HCT116 (cell line): ENCODE measurements around the gene ARPC1B. TPM values are rescaled to one million over a fixed set of nuclear protein-coding genes. Genes with fewer than 3 reads are reported as not detected.

Source experiments
- ATAC-seq: fragments of 200-7000 bp; cut with Tn5 transposase; 2 replicates; pipeline ENCODE4 v1.9.1; 2020; ENCODE audit warnings: mild to moderate bottlenecking, moderate library complexity
- BruUV-seq: library from RNA; stranded (reverse); fragments of 400-500 nt; replicated peaks from 2 replicates; lab custom pipeline; 2021; lab: Mats Ljungman, UMichigan
- CTCF ChIA-PET: fragments of 300-600 bp; sonication (Branson Sonifier 250); formaldehyde crosslinking; loops from one replicate; lab custom pipeline; 2021; ENCODE audit warnings: antibody characterized with exemption; lab: Charles Lee
- POLR2A ChIA-PET: fragments of 300-600, 350-600 bp; sonication (Branson Sonifier 250); formaldehyde crosslinking; loops from one replicate; lab custom pipeline; 2021; ENCODE audit warnings: antibody characterized with exemption; lab: Charles Lee
- RAD21 ChIA-PET, 2 experiments: fragments of 300-600 bp; sonication (Branson Sonifier 250); formaldehyde crosslinking; loops; one replicate each; lab custom pipeline; 2023; ENCODE audit warnings: low total read pairs in 2 of 2; ENCODE audit not compliant: uncharacterized antibody in 2 of 2, unreplicated experiment in 2 of 2, low non-redundant PET in 1 of 2; lab: Charles Lee
- DNase-seq: peaks from one replicate; pipeline ENCODE4 v3.0.0-alpha.2; 2010; ENCODE audit warnings: low read depth, low spot score
- H2AFZ ChIP-seq: fragments of 200-600 bp; shearing (Covaris generic), sonication (generic); 2 replicates; pipeline ENCODE4 v1.6.1; 2017; ENCODE audit warnings: low read depth, mixed run types, mixed read lengths, antibody characterized with exemption, low read length; ENCODE audit not compliant: poor library complexity, severe bottlenecking
- H3K27ac ChIP-seq: 2 replicates; pipeline ENCODE4 v1.5.1; 2012; ENCODE audit warnings: low read depth, low read length
- H3K27me3 ChIP-seq: fragments of 200-600 bp; sonication (generic); 2 replicates; pipeline ENCODE4 v1.6.1; 2016; ENCODE audit warnings: mixed run types, low read length, mixed read lengths; ENCODE audit not compliant: insufficient read depth
- H3K36me3 ChIP-seq, 2 experiments: fragments of 200-500 bp in 1 of 2; fragments of 200-600 bp in 1 of 2; sonication (Bioruptor generic) in 1 of 2; sonication (generic) in 1 of 2; 2 replicates each; pipeline versions ENCODE4 v1.5.1 to v1.6.1; 2014 to 2016; ENCODE audit warnings: low read length in 2 of 2, inconsistent platforms in 1 of 2, mixed read lengths in 1 of 2, mixed run types in 1 of 2; ENCODE audit not compliant: insufficient read depth in 2 of 2, control insufficient read depth in 1 of 2
- H3K4me1 ChIP-seq, 2 experiments: fragments of 200-600 bp in 1 of 2; sonication (generic) in 1 of 2; 2 replicates each; pipeline versions ENCODE4 v1.5.1 to v1.6.1; 2012 to 2017; ENCODE audit warnings: low read length in 2 of 2, inconsistent platforms in 1 of 2, mild to moderate bottlenecking in 1 of 2, mixed read lengths in 1 of 2, mixed run types in 1 of 2, moderate library complexity in 1 of 2; ENCODE audit not compliant: insufficient read depth in 2 of 2, control insufficient read depth in 1 of 2
- H3K4me2 ChIP-seq: fragments of 200-600 bp; sonication (generic); 2 replicates; pipeline ENCODE4 v1.6.1; 2017; ENCODE audit warnings: mixed run types, low read length, mixed read lengths
- H3K4me3 ChIP-seq, 2 experiments: fragments of 200-600 bp in 1 of 2; sonication (generic) in 1 of 2; replicated peaks in 1 of 2; 2 replicates each; pipeline ENCODE4 v1.5.1; 2011 to 2016; ENCODE audit warnings: low read length in 2 of 2, control low read depth in 1 of 2, low read depth in 1 of 2, mild to moderate bottlenecking in 1 of 2, mixed read lengths in 1 of 2, mixed run types in 1 of 2
- H3K79me2 ChIP-seq: fragments of 200-600 bp; sonication (generic); 2 replicates; pipeline ENCODE4 v1.6.1; 2017; ENCODE audit warnings: mild to moderate bottlenecking, mixed run types, low read length, moderate library complexity, mixed read lengths; ENCODE audit not compliant: insufficient read depth
- H3K9ac ChIP-seq: fragments of 200-600 bp; sonication (generic); 2 replicates; pipeline ENCODE4 v1.6.1; 2016; ENCODE audit warnings: low read length, mixed read lengths
- H3K9me2 ChIP-seq: fragments of 200-600 bp; sonication (generic), shearing (Covaris generic); 2 replicates; pipeline ENCODE4 v1.6.1; 2017; ENCODE audit warnings: mixed run types, mild to moderate bottlenecking, moderate library complexity; ENCODE audit not compliant: insufficient read depth
- H3K9me3 ChIP-seq, 2 experiments: fragments of 200-500 bp in 1 of 2; fragments of 200-600 bp in 1 of 2; sonication (Bioruptor generic) in 1 of 2; sonication (generic) in 1 of 2; 2 replicates each; pipeline ENCODE4 v1.6.1; 2014 to 2017; ENCODE audit warnings: low read length in 2 of 2, mixed read lengths in 2 of 2, inconsistent platforms in 1 of 2, low read depth in 1 of 2, mild to moderate bottlenecking in 1 of 2, mixed run types in 1 of 2, moderate library complexity in 1 of 2; ENCODE audit not compliant: control insufficient read depth in 1 of 2, insufficient read depth in 1 of 2
- H4K20me1 ChIP-seq: fragments of 200-600 bp; sonication (generic), shearing (Covaris generic); 2 replicates; pipeline ENCODE4 v1.6.1; 2017; ENCODE audit warnings: mixed run types, mild to moderate bottlenecking, moderate library complexity; ENCODE audit not compliant: insufficient read depth
- CEBPB ChIP-seq: IDR thresholded peaks from 2 replicates; pipeline ENCODE4 v1.6.1; 2012; ENCODE audit warnings: low read depth
- EGR1 ChIP-seq: IDR thresholded peaks from 2 replicates; pipeline ENCODE4 v1.6.1; 2012; ENCODE audit warnings: low read depth
- ELF1 ChIP-seq: IDR thresholded peaks from 2 replicates; pipeline ENCODE4 v1.6.1; 2012; ENCODE audit warnings: low read depth, borderline replicate concordance
- EZH2 ChIP-seq: fragments of 200-600 bp; sonication (generic); IDR thresholded peaks from 2 replicates; pipeline ENCODE4 v1.6.1; 2017; ENCODE audit warnings: antibody characterized with exemption, mixed run types
- FOSL1 ChIP-seq: IDR thresholded peaks from 2 replicates; pipeline ENCODE4 v1.6.1; 2012; ENCODE audit warnings: low read depth
- POLR2AphosphoS5 ChIP-seq: IDR thresholded peaks from 2 replicates; pipeline ENCODE4 v1.6.1; 2011; ENCODE audit warnings: mild to moderate bottlenecking, low read depth, low read length, moderate library complexity
- SIN3A ChIP-seq: IDR thresholded peaks from 2 replicates; pipeline ENCODE4 v1.6.1; 2012; ENCODE audit warnings: low read depth
- SP1 ChIP-seq: IDR thresholded peaks from 2 replicates; pipeline ENCODE4 v1.6.1; 2012; ENCODE audit warnings: low read depth
- TCF7L2 ChIP-seq: IDR thresholded peaks from 2 replicates; pipeline ENCODE4 v1.7.0; 2011; ENCODE audit warnings: borderline replicate concordance, inconsistent platforms; ENCODE audit not compliant: insufficient read depth, insufficient read length; ENCODE audit errors: extremely low read depth
- YY1 ChIP-seq: IDR thresholded peaks from 2 replicates; pipeline ENCODE4 v1.6.1; 2011; ENCODE audit warnings: low read length, low read depth, moderate library complexity, mild to moderate bottlenecking; ENCODE audit not compliant: insufficient replicate concordance; ENCODE audit errors: extremely low read depth
- ZBTB33 ChIP-seq: IDR thresholded peaks from 2 replicates; pipeline ENCODE4 v1.6.1; 2011; ENCODE audit warnings: mild to moderate bottlenecking, low read length, moderate library complexity; ENCODE audit not compliant: insufficient replicate concordance; ENCODE audit errors: extremely low read depth
- ZNF274 ChIP-seq: fragments of 200-500 bp; sonication (Bioruptor generic); IDR thresholded peaks from 2 replicates; pipeline ENCODE4 v1.6.1; 2014; ENCODE audit warnings: mild to moderate bottlenecking, low read depth, low read length, inconsistent platforms
- intact Hi-C: fragments of 100-400 bp; cut with micrococcal nuclease; formaldehyde crosslinking; loops from 2 replicates; pipeline ENCODE4 v1.10.0; 2022
- total RNA-seq: library from RNA; stranded (reverse); gene quantifications from one replicate; pipeline ENCODE4 v1.2.1, GENCODE V29; 2021; ENCODE audit not compliant: unreplicated experiment
- TF ChIP-seq, protein P1 (sequence below): IDR thresholded peaks from 2 replicates; pipeline ENCODE4 v1.6.1; 2012; ENCODE audit warnings: low read depth

ARPC1B gene
- total RNA-seq, 1 experiment from 2014 or later, result 192 TPM

GRCh38 chr7:99403764-99404163 is 29.2 kb downstream of the ARPC1B start:
- Histone ChIP-seq H3K4me2 (no peak overlapping the region), H4K20me1 (no peaks in the 10 kb centered on the region; the same call in 1 of the 2 replicates), H3K27me3 (no peaks in the 10 kb centered on the region), H3K9me2 (no peaks in the 10 kb centered on the region), H3K4me1 (peaks cover 9 to 13% of the 10 kb centered on the region in 2 experiments; a peak in 3 of 4 replicates), H3K27ac (no peak overlapping the region), H3K9me3 (no peaks in the 10 kb centered on the region), H3K4me3 (no peak overlapping the region), H3K79me2 (peaks cover 74% of the 10 kb centered on the region), H3K36me3 (peaks cover 24 to 48% of the 10 kb centered on the region in 2 experiments), H3K9ac (no peak overlapping the region), H2AFZ (no peak overlapping the region)
- intact Hi-C loops, result no loop called here
- no peak for ATAC-seq
- BruUV-seq, result no TSS peak
- POLR2A ChIA-PET, result no interaction called here
- CTCF ChIA-PET, result no interaction called here
- TF ChIP-seq ZBTB33 (no peak), POLR2AphosphoS5 (no peak), SIN3A (no peak), ELF1 (no peak)
- no peak for DNase-seq
- RAD21 ChIA-PET, result no interaction called here

DNA sequence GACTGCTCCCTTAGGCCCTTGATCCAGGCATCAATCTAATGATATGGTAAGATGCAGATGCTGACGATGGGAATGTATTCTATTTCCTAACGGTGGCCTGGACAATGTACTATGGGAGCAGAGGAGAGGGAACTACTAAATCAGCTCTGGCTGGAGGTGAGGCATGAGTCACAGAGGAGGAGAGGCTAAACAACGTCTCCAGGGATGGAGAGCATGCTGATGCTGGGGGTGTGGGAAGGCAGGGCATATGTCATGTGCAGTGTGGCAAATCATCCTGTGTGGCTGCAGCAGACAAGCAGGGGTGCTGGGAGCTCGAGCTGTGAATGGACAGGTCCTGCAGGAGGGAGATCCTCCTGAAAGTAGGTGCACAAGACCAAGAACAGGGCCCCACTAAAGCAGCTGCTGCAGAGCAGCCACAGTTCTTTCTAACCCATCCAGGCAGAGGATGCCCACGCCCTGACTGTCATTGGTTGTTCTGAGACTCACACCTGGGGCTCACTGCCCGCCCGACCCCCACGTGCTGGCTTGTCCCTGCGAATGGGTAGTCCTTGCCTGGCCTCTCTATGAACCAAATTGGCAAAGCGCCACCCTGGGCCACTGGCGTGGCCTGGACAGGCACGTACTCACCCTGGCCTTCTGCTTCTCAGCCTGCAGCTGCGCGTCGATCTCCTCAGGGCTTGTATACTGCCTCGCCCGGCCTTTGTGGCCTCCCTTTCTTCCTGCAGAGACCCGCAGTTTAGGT is 29.9 kb downstream of the ARPC1B start:
- Histone ChIP-seq H3K9me3 (no peaks in the 10 kb centered on the region), H4K20me1 (no peaks in the 10 kb centered on the region; the same call in 1 of the 2 replicates), H3K9me2 (no peaks in the 10 kb centered on the region), H3K4me1 (peaks cover 9 to 13% of the 10 kb centered on the region in 2 experiments; a peak in 3 of 4 replicates), H3K27ac (no peak overlapping the region), H3K4me3 (no peak overlapping the region), H2AFZ (no peak overlapping the region), H3K27me3 (no peaks in the 10 kb centered on the region), H3K36me3 (peaks cover 24 to 48% of the 10 kb centered on the region in 2 experiments), H3K4me2 (no peak overlapping the region), H3K79me2 (peaks cover 80% of the 10 kb centered on the region), H3K9ac (no peak overlapping the region)
- RAD21 ChIA-PET, result no interaction called here
- DNase-seq (no peak), ATAC-seq (no peak)
- POLR2A ChIA-PET, result no interaction called here
- CTCF ChIA-PET, result no interaction called here
- no TSS peak for BruUV-seq
- intact Hi-C loops, result no loop called here
- TF ChIP-seq EGR1 (no peak), POLR2AphosphoS5 (no peak; the same call in 1 of the 2 replicates), YY1 (no peak), FOSL1 (no peak), TCF7L2 (no peak), SIN3A (no peak), EZH2 (no peak), CEBPB (no peak), ZNF274 (no peak), SP1 (no peak)
- TF ChIP-seq, protein P1, sequence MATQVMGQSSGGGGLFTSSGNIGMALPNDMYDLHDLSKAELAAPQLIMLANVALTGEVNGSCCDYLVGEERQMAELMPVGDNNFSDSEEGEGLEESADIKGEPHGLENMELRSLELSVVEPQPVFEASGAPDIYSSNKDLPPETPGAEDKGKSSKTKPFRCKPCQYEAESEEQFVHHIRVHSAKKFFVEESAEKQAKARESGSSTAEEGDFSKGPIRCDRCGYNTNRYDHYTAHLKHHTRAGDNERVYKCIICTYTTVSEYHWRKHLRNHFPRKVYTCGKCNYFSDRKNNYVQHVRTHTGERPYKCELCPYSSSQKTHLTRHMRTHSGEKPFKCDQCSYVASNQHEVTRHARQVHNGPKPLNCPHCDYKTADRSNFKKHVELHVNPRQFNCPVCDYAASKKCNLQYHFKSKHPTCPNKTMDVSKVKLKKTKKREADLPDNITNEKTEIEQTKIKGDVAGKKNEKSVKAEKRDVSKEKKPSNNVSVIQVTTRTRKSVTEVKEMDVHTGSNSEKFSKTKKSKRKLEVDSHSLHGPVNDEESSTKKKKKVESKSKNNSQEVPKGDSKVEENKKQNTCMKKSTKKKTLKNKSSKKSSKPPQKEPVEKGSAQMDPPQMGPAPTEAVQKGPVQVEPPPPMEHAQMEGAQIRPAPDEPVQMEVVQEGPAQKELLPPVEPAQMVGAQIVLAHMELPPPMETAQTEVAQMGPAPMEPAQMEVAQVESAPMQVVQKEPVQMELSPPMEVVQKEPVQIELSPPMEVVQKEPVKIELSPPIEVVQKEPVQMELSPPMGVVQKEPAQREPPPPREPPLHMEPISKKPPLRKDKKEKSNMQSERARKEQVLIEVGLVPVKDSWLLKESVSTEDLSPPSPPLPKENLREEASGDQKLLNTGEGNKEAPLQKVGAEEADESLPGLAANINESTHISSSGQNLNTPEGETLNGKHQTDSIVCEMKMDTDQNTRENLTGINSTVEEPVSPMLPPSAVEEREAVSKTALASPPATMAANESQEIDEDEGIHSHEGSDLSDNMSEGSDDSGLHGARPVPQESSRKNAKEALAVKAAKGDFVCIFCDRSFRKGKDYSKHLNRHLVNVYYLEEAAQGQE, result no peak
